IPS DF 6.9 (cell line): ENCODE results near the gene DNMT1.

Experiments
- DNase-seq: peaks from one replicate; pipeline ENCODE4 v3.0.0-alpha.2; 2013; ENCODE audit warnings: low read depth, low spot score
- H3K27ac ChIP-seq: one replicate; pipeline ENCODE4 v1.5.1; 2013; ENCODE audit warnings: low read length, control low read depth
- H3K27me3 ChIP-seq: 2 replicates; pipeline ENCODE4 v1.6.1; 2013; ENCODE audit warnings: mild to moderate bottlenecking, low read length; ENCODE audit not compliant: control insufficient read depth, insufficient read depth
- H3K36me3 ChIP-seq: 2 replicates; pipeline ENCODE4 v1.6.1; 2013; ENCODE audit warnings: low read length; ENCODE audit not compliant: control insufficient read depth, insufficient read depth
- H3K4me1 ChIP-seq: 2 replicates; pipeline ENCODE4 v1.6.1; 2013; ENCODE audit warnings: low read length; ENCODE audit not compliant: control insufficient read depth, insufficient read depth
- H3K4me3 ChIP-seq: 2 replicates; pipeline ENCODE4 v1.5.1; 2013; ENCODE audit warnings: mild to moderate bottlenecking, low read length
- H3K9me3 ChIP-seq: 2 replicates; pipeline ENCODE4 v1.6.1; 2013; ENCODE audit warnings: low read length, inconsistent platforms; ENCODE audit not compliant: control insufficient read depth, insufficient read depth
- WGBS: extraction: QIAGEN DNeasy Blood & Tissue Kit; methylation state at CpG from one replicate; pipeline ENCODE4 v1.1.7; 2013; ENCODE audit warnings: mixed read lengths, missing lambda C conversion rate; ENCODE audit not compliant: insufficient read length, insufficient coverage; 5-methylcytosine and 5-hydroxymethylcytosine counted together

Gene DNMT1

DNA sequence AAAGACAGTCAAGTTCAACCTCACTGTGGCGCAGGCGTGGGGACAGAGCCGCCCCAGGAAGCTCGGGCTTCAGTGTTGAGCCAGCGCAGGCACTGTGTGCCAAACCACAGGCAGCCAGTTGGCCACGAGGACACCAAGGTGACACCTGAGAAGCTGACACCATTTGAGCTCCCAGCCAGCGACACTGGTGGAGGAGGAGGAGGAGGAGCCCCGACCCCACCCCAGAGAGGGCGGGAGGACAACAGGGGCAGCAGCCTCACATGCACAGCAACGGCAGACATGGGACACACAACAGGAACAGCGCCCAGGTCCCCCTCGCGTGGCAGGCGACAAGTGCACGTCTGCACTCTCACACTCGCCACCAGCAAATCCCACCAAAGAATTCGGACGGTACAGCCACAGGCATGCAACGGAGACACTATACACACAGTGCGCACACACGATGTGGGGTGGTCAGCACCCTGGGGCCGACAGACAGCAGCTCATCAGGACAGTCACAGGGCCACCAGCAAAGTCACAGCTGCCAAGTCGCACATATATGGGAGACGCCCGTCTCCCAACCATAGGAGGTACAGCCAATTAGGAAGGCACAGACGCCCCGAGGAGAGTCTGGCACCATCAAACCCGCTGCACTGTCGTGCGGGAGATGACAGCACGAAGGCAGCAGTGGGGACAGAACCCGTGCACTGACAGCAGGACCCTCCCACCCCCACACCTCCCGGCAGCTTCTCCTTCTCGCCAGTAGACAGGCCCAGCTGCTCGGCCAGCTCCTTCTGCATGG lies 78.5 kb downstream of the DNMT1 start:
- peaks cover 29% of the 10 kb centered on the region for H3K36me3 ChIP-seq
- no CpG with 5 or more reads among the region's 35 CpGs for WGBS
- H3K9me3 ChIP-seq, result no peaks in the 10 kb centered on the region
- peaks cover 3% of the 10 kb centered on the region; the same call in 1 of the 2 replicates for H3K4me1 ChIP-seq
- H3K27me3 ChIP-seq, result no peaks in the 10 kb centered on the region
- no peak overlapping the region for H3K4me3 ChIP-seq
- no peak overlapping the region for H3K27ac ChIP-seq
- no peak for DNase-seq

DNA sequence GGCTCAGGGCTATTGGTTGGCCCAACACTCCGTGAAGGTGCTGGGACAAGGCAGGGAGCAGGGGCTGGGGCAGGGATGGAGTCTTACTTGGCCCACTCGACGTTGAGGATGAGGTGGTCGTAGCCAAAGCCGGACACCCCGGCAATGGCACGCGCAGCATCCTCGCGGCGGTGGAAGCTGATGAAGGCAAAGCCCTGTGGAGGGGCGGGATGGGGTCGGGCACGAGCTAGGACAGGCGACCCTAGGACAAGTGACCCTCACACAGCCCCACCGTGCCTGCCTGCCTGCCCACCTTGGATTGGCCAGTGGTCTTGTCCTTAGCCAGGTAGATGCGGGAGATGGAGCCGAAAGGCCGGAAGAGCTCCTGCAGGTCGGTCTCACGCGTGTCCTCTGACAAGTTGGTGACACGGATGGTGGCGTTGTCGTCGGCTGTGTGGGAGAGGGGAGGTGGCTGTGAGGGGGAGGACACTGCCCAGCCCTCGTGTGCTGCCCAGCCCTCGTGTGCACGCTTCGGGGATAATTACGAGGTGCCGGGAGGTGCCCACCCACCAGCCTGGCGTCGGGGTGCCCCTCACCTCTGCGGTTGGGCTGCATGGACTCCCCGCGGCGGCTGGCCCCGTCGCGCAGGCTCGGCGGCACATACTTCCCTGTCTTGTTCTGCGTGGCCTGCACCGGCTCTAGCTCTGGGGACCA lies 79.2 kb downstream of the DNMT1 start:
- Histone ChIP-seq H3K4me1 (peaks cover 3% of the 10 kb centered on the region; the same call in 1 of the 2 replicates), H3K27me3 (no peaks in the 10 kb centered on the region), H3K4me3 (no peak overlapping the region), H3K36me3 (peaks cover 33% of the 10 kb centered on the region), H3K9me3 (no peaks in the 10 kb centered on the region), H3K27ac (no peak overlapping the region)
- no CpG with 5 or more reads among the region's 45 CpGs for WGBS
- no peak for DNase-seq

DNA sequence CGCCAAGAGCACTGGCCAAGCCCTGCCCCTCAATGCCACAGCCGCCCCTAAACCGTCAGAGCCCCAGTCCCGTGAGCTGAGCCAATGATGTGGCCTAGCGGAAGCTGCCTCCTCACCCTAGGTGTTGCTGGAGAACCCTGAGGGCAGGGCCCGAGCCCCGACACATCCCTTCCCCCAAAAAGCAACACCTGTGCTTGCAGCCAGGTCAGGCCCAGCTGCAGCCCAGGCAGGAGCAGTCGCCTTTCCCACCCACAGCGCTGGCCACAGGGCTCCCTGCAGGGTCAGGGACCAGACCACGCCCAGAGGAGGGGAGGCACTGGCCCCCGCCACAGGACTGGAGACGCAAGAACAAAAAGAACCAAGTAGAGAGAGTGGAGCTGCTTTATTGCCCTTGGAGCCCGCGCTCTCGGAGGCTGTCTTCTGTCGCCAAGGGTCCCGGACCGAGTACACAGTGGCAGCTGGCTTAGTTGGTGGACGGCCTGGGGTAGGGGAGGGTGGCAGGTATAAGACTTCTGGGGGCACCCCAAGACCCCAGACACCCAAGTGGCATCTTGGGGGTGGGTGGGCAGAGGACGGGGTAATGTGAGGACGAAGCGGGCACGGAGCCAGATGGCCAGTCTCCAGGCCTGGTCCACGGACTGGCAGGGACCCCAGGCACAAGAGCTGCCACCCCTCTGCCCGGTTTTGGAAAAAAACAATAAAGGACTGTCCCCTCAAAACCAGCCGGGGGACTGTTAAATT lies 79.9 kb downstream of the DNMT1 start:
- H3K4me1 ChIP-seq, result peaks cover 3% of the 10 kb centered on the region; the same call in 1 of the 2 replicates
- H3K36me3 ChIP-seq, result peaks cover 40% of the 10 kb centered on the region
- no CpG with 5 or more reads among the region's 26 CpGs for WGBS
- no peaks in the 10 kb centered on the region for H3K9me3 ChIP-seq
- no peak for DNase-seq
- no peaks in the 10 kb centered on the region for H3K27me3 ChIP-seq
- no peak overlapping the region for H3K4me3 ChIP-seq
- H3K27ac ChIP-seq, result no peak overlapping the region

DNA sequence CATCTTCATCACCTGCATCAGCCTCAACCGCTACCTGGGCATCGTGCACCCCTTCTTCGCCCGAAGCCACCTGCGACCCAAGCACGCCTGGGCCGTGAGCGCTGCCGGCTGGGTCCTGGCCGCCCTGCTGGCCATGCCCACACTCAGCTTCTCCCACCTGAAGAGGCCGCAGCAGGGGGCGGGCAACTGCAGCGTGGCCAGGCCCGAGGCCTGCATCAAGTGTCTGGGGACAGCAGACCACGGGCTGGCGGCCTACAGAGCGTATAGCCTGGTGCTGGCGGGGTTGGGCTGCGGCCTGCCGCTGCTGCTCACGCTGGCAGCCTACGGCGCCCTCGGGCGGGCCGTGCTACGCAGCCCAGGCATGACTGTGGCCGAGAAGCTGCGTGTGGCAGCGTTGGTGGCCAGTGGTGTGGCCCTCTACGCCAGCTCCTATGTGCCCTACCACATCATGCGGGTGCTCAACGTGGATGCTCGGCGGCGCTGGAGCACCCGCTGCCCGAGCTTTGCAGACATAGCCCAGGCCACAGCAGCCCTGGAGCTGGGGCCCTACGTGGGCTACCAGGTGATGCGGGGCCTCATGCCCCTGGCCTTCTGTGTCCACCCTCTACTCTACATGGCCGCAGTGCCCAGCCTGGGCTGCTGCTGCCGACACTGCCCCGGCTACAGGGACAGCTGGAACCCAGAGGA lies 80.6 kb downstream of the DNMT1 start:
- H3K4me3 ChIP-seq, result no peak overlapping the region
- H3K4me1 ChIP-seq, result peaks cover 3% of the 10 kb centered on the region; the same call in 1 of the 2 replicates
- no CpG with 5 or more reads among the region's 43 CpGs for WGBS
- peaks cover 47% of the 10 kb centered on the region for H3K36me3 ChIP-seq
- no peaks in the 10 kb centered on the region for H3K27me3 ChIP-seq
- no peaks in the 10 kb centered on the region for H3K9me3 ChIP-seq
- DNase-seq, result no peak
- no peak overlapping the region for H3K27ac ChIP-seq

DNA sequence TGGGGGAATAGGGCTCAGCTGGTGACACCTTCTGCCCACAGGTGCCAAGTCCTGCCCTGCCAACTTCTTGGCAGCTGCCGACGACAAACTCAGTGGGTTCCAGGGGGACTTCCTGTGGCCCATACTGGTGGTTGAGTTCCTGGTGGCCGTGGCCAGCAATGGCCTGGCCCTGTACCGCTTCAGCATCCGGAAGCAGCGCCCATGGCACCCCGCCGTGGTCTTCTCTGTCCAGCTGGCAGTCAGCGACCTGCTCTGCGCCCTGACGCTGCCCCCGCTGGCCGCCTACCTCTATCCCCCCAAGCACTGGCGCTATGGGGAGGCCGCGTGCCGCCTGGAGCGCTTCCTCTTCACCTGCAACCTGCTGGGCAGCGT lies 81.2 kb downstream of the DNMT1 start:
- no CpG with 5 or more reads among the region's 19 CpGs for WGBS
- Histone ChIP-seq H3K36me3 (peaks cover 48% of the 10 kb centered on the region), H3K4me1 (no peaks in the 10 kb centered on the region; the same call in 1 of the 2 replicates)

DNA sequence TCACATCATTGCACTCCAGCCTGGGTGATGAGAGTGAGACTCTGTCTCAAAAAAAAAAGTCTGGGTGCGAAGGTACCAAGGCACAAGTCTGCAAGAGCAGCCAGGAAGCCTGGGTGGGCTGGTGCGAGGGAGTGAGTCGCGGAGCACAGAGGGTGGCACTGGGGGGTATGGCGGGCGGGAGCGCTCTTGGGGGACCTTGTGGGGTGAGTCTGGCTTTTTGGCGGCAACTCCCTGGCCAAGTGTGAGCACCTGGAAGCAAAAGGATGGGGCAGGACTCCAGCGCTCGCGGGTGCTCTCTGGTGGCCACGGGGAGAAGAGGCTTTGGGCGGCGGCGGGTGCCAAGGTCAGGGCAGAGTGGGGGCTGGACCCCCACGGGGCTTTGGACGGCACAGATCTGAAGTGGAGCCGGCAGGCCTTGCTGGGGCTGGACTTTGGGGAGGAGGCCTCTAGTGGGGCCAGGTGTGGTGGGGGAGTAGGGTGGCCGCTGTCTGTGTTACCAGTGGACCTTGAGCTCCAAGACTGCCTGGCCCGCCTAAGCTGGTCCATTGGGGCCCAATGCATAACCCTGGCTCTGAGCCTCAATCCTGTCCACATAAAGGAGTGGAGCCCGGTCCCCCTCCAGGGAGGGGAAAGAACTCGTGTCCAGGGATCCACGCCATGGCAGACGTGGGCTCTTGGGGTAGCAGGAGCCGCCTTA lies 81.7 kb downstream of the DNMT1 start:
- Histone ChIP-seq H3K4me1 (no peaks in the 10 kb centered on the region; the same call in 1 of the 2 replicates), H3K9me3 (no peaks in the 10 kb centered on the region), H3K27ac (no peak overlapping the region), H3K4me3 (no peak overlapping the region), H3K27me3 (no peaks in the 10 kb centered on the region), H3K36me3 (peaks cover 53% of the 10 kb centered on the region)
- no CpG with 5 or more reads among the region's 25 CpGs for WGBS
- DNase-seq, result peak; percentile 60

More for the DNA sequence above, 81.2 kb downstream of the DNMT1 start:
- Histone ChIP-seq H3K27ac (no peak overlapping the region), H3K4me3 (no peak overlapping the region), H3K27me3 (no peaks in the 10 kb centered on the region), H3K9me3 (no peaks in the 10 kb centered on the region)
- DNase-seq, result no peak

DNA sequence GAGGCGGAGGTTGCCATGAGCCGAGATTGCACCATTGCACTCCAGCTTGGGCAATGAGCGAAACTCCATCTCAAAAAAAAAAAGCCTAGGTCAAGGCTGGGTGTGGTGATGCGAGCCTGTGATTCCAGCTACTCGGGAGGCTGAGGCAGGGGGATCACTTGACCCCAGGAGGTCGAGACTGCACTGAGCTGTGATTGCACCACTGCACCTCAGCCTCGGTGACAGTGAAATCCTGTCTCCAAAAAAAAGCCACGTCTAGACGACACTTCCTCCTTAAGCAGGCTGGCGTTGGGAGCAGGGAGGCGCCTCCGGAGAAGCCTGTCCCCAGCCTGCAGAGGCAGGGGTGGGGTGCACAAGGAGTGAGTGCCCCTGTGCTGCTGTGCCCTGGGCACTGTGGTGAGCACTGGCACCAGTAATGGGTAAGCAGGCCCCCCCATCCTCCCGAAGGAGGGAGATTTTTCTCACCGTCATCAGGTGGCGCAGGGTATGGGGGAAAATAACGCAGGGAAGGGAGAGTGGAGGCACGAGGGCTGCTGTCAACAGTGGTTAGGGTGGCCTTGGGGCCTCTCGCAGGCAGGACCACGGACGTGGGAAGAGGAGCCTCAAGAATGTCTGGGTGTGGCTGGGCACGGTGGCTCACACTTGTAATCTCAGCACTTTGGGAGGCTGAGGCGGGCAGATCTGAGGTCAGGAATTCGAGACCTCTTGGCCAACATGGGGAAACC lies 82.6 kb downstream of the DNMT1 start:
- H3K4me1 ChIP-seq, result no peaks in the 10 kb centered on the region; the same call in 1 of the 2 replicates
- DNase-seq, result no peak
- H3K4me3 ChIP-seq, result no peak overlapping the region
- no CpG with 5 or more reads among the region's 23 CpGs for WGBS
- H3K9me3 ChIP-seq, result no peaks in the 10 kb centered on the region
- peaks cover 53% of the 10 kb centered on the region for H3K36me3 ChIP-seq
- H3K27ac ChIP-seq, result no peak overlapping the region
- no peaks in the 10 kb centered on the region for H3K27me3 ChIP-seq

DNA sequence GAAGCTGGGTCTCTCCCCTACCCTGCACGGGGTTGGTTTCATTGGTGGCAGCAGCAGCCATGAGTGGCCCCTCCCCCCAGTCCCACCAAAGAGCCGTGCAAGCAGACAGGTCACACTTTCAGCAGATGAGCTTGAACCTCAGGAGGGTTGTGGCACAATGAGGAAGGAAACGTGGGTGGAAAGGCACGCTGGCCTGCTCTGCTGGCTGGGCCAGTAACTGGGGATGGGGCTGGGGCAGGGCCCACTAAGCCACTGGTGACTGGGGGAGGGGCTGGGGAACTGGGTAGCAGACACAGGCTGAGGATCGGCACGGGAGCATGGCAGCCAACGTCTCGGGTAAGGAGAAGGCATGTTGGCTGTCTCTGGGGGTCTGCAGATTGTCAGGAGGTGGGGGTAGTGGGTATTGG lies 83.3 kb downstream of the DNMT1 start, which contains the start of gene P2RY11:
Gene P2RY11, plus strand, starts transcription at position 289 of the 407 bp plus-strand sequence. Its CDS starts 29 bp downstream, at position 318.
- no peak for DNase-seq
- H3K36me3 ChIP-seq, result peaks cover 46% of the 10 kb centered on the region
- H3K27me3 ChIP-seq, result no peaks in the 10 kb centered on the region
- H3K27ac ChIP-seq, result no peak within 1 kb of the TSS
- H3K4me1 ChIP-seq, result no peaks in the 10 kb centered on the region; the same call in 1 of the 2 replicates
- WGBS, result no CpG with 5 or more reads among the region's 8 CpGs
- H3K4me3 ChIP-seq, result no peak within 1 kb of the TSS
- H3K9me3 ChIP-seq, result no peaks in the 10 kb centered on the region

DNA sequence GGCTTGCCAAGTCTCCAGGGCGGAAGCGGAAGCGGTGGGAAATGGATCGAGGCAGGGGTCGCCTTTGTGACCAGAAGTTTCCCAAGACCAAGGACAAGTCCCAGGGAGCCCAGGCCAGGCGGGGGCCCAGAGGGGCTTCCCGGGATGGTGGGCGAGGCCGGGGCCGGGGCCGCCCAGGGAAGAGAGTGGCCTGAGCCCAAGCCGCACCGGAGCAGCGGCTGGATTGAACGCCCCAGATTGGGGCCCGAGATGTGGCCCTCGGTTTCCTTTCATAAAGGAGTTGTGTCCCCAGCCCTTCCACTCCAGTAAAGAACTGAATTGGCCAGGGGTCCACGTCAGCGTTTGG lies 83.8 kb downstream of the DNMT1 start:
- peaks cover 42% of the 10 kb centered on the region for H3K36me3 ChIP-seq
- H3K27me3 ChIP-seq, result no peaks in the 10 kb centered on the region
- H3K9me3 ChIP-seq, result no peaks in the 10 kb centered on the region
- WGBS, result no CpG with 5 or more reads among the region's 19 CpGs
- H3K4me3 ChIP-seq, result no peak overlapping the region
- H3K27ac ChIP-seq, result no peak overlapping the region
- no peaks in the 10 kb centered on the region; the same call in 1 of the 2 replicates for H3K4me1 ChIP-seq
- no peak for DNase-seq
